Measurements from ENCODE around the gene FUS.
"Not testable (repeated sequence)": the region's sequence is repeated elsewhere in the genome, so short reads cannot be mapped to it uniquely, and the experiment has no call there.

The FUS gene

DNA sequence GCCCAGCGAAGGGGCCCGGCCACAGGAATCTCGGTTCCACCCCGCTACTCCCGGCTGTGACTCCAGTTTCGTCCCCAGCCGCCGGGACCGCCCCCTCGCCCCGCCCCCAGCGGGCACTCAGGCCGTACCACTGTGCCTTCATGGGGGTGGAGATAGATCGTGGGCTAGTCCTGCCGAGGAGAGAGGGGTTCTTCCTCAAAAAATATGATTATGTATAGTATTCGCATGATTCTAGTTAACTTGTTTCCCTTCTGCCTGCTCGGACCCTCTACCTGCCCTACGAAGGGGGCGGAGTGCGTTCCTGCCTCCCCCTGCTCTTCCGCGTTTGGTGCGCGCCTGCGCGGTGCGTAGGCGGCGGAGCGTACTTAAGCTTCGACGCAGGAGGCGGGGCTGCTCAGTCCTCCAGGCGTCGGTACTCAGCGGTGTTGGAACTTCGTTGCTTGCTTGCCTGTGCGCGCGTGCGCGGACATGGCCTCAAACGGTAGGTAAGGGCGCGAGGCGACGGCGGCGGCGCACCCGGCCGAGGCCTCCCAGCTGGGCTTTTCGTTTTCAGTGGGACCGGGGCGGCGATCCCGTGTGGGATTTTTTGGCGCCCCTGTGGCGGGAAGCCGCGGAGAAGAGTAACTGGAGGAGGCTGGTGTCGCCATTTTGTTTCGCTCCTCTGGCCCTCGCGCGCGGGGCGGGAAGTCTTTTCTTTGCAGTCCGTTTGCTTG, at the start of gene FUS:
TSS of gene FUS (plus strand) at position 393 of the 713 bp plus-strand sequence. CDS start at position 469, 76 bp downstream.
- Mint-ChIP-seq H3K27me3 (no peaks in the 10 kb centered on the region), H3K36me3 (ENCODE audit: low read depth) (peaks cover 48% of the 10 kb centered on the region), H3K27ac (peak within 1 kb of the TSS; percentile 99), H3K9me3 (no peaks in the 10 kb centered on the region), H3K4me3 (peak within 1 kb of the TSS; percentile 91), H3K4me1 (ENCODE audit: low read depth) (peaks cover 70% of the 10 kb centered on the region)

DNA sequence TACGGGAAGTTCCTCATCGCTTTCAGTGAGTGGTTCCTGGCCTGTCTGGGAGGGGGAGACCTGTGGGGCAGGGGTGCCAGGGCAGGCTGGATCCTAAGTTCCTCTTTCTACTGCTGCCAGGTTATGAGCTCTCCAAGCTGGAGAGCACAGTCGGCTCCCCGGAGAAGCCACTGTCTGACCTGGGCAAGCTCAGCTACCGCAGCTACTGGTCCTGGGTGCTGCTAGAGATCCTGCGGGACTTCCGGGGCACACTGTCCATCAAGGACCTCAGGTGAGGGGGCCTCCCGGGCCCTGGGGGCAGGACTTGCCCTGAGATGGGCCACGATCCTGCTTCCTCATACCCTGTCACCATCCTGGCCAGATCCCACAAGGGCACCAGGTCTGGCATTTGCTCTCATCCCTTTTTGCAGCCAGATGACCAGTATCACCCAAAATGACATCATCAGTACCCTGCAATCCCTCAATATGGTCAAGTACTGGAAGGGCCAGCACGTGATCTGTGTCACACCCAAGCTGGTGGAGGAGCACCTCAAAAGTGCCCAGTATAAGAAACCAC, 49.5 kb upstream of the FUS start:
- Mint-ChIP-seq H3K9me3 (no peaks in the 10 kb centered on the region), H3K4me1 (ENCODE audit: low read depth) (no peaks in the 10 kb centered on the region), H3K4me3 (no peak overlapping the region), H3K27ac (no peak overlapping the region), H3K27me3 (no peaks in the 10 kb centered on the region), H3K36me3 (ENCODE audit: low read depth) (peaks cover 27% of the 10 kb centered on the region)

DNA sequence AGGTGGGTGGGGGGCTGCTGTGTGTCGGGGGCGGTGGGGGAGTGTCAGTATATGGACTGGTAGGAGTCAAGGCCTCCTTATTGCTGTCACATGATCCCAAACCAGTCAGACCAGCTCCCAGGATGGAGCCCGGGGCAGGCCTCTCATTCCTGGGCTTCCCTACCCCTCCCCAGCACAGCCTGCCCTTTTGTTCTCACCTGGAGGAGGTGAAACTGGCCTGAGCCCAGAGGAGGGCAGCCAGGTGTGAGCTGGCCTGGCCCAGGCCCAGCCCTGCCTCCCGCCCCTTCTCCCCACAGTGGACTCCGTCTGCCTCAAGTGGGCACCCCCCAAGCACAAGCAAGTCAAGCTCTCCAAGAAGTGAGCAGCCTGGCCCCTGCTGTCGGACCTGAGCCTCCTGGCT, 49.0 kb upstream of the FUS start:
- Mint-ChIP-seq H3K36me3 (ENCODE audit: low read depth) (peaks cover 27% of the 10 kb centered on the region), H3K4me1 (ENCODE audit: low read depth) (no peaks in the 10 kb centered on the region), H3K27ac (no peak overlapping the region), H3K27me3 (no peaks in the 10 kb centered on the region), H3K4me3 (no peak overlapping the region), H3K9me3 (no peaks in the 10 kb centered on the region)

DNA sequence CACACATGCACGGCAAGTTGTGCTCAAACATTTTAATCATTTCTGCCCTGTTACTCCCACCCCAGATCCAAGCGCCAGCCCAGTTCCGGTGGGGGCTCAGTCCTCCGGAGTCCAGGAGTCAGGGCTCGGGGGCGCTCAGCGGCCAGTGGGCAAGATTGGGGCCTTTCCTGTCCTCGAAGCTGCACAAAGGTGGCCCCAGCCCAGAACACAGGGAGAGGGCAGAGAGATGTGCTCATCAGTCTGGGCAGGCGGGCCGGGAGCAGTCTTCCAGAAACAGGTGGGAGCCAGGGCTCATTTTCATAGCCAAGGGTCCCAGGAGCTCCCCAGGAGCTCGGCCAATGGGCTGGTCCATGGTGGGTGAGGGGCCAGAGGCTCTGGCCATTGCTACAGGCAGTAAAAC, 48.5 kb upstream of the FUS start:
- no peaks in the 10 kb centered on the region for H3K9me3 Mint-ChIP-seq
- H3K4me1 Mint-ChIP-seq (ENCODE audit: low read depth): no peaks in the 10 kb centered on the region
- H3K4me3 Mint-ChIP-seq: no peak overlapping the region
- H3K27ac Mint-ChIP-seq: no peak overlapping the region
- H3K27me3 Mint-ChIP-seq: no peaks in the 10 kb centered on the region
- H3K36me3 Mint-ChIP-seq (ENCODE audit: low read depth): peaks cover 24% of the 10 kb centered on the region

DNA sequence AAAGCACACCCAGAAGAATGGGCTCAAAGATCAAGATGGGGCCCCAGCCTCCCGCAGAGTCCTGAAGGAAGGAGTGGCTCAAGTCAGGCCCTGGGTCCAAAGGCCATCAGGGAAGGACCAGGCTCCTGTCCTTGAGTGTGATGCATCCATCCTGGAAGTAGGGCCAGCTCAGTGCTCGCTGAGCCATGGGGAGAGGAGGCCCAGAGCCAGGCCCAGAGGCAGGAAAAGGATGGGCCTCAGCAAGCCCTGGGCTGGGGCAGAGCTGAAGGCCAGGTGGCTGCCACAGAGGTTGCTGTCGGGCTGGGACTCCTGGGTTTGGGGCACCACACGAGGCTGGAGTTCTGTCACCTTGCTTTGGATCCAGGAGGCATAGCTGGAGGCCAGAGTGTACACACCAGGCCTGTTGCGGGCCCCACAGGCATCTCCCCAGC, 48.1 kb upstream of the FUS start:
- H3K4me1 Mint-ChIP-seq (ENCODE audit: low read depth): no peaks in the 10 kb centered on the region
- no peak overlapping the region for H3K4me3 Mint-ChIP-seq
- H3K27me3 Mint-ChIP-seq: no peaks in the 10 kb centered on the region
- H3K27ac Mint-ChIP-seq: no peak overlapping the region
- no peaks in the 10 kb centered on the region for H3K9me3 Mint-ChIP-seq
- peaks cover 23% of the 10 kb centered on the region for H3K36me3 Mint-ChIP-seq (ENCODE audit: low read depth)

DNA sequence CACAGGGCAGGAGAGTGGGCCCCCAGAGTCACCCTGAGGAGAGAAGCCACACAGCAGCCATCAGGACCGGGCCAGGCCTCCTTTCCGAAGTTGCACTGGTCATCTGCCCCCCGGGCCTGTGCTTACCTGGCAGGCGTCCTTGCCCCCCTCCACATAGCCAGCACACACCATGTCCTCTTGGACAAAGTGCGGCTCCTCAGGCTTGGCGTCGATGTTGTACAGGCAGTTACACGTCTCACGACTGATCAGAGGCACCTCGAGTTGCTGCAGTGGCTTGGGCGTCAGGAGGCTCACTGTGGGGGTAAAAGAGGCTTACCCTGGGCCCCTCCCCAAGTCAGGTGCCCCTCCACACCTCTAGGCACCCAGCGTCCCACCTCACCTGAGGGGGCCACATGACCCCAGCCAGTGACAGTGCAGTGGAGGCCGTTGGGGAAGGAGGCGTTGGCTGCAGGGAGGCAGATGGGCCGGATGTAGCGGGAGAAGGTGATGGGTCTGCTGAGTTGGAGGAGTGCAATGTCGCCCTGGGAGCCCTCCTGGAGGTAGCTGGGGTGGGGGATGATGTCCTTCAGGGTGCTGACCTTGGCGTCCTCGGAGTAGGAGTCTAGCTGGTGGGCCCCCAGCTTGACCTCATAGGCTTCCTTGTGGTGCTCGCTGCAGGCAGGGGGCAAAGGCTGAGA, 47.5 kb upstream of the FUS start:
- H3K27ac Mint-ChIP-seq: no peak overlapping the region

DNA sequence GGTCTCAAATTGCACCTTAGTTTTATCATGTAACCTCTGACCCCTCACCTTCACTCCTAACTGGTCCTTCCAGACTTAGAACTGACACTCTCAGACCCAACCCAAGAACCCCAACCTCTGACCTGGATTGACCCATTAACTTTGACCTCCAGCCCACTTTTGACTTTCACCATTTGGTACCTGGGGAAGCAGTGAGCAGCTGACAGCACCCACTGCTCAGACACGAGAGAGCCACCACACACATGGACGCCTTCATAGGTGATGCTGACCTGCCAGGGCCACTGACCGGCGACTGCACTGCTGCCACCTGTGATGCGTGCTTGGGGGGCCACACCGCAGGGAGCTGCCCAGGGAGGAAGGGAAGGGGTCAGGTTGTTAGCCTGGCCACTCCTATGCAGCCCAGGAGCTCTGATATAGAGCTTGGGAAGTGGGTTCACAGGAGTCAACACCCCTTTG, 46.9 kb upstream of the FUS start:
- no peak overlapping the region for H3K27ac Mint-ChIP-seq
- no peak overlapping the region for H3K4me3 Mint-ChIP-seq
- H3K36me3 Mint-ChIP-seq (ENCODE audit: low read depth): peaks cover 18% of the 10 kb centered on the region
- H3K9me3 Mint-ChIP-seq: no peaks in the 10 kb centered on the region
- H3K4me1 Mint-ChIP-seq (ENCODE audit: low read depth): no peaks in the 10 kb centered on the region
- no peaks in the 10 kb centered on the region for H3K27me3 Mint-ChIP-seq

More for the DNA sequence above, 47.5 kb upstream of the FUS start:
- Mint-ChIP-seq H3K4me1 (ENCODE audit: low read depth) (no peaks in the 10 kb centered on the region), H3K4me3 (no peak overlapping the region), H3K27me3 (no peaks in the 10 kb centered on the region), H3K9me3 (no peaks in the 10 kb centered on the region), H3K36me3 (ENCODE audit: low read depth) (peaks cover 23% of the 10 kb centered on the region)

DNA sequence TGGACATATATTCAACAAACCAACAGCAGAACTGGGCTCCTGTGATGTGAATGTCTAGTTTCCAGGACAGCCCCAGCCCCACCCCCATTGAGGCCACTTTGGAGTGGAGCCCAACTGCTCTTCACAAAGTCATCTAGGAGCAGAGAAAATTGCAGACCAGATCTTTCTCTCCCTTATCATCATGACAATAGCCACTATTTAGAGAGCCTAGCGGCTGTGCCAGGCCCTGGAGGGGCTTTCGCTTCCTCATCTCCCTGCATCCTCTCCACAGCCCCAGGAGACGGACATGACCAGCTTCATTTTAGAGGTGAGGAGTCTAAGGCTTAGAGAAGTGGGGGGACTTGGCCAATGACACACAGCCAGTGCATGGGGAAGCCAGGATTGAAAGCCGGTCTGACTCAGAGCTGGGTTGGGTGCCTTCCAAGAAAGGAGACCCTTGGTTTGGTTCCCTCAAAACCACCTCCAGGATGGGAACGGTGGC, 45.8 kb upstream of the FUS start:
- Mint-ChIP-seq H3K27me3 (no peaks in the 10 kb centered on the region), H3K4me1 (ENCODE audit: low read depth) (no peaks in the 10 kb centered on the region), H3K9me3 (no peaks in the 10 kb centered on the region), H3K27ac (no peak overlapping the region), H3K4me3 (no peak overlapping the region), H3K36me3 (ENCODE audit: low read depth) (peaks cover 14% of the 10 kb centered on the region)

DNA sequence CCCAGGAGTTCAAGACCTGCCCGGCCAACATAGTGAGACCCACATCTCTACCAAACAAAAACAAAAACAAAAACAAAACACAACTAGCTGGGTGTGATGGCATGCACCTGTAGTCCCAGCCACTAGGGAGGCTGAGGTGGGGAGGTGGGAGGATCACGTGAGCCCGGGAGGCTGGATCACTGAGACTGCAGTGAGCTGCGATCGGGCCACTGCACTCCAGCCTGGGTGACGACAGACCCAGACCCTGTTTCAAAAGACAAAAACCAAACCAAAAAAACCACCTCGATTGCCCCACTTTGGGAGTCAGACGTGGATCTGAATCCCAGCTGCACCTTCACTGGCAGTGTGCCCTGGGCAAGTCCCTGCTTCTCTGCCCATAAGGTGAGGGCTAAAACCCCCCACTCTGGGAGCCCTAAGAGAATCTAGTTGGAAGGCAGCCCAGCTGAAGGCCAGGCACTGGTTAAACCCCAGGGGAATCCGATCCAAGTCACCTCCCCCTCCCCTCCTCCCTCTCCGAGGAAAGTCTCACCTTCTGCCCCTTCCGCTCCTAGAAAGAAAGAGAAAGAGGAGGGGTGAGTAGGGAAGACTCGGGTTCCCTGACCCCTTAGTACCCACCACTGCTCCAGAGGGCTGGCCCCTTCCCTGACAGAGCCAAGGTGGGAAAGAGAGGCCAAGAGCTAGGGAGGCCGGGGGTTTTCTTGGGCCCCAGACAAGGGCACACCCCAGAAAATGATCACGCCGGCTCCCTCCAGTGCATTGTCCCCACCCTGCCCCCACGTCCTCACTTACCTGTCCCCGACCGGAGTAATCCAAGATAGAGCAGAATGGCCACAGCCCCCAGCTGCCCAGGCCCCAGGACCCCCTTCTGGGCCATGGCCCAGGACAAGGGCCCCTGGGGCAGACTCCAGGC, 45.1 kb upstream of the FUS start:
- H3K36me3 Mint-ChIP-seq (ENCODE audit: low read depth): peaks cover 13% of the 10 kb centered on the region
- no peaks in the 10 kb centered on the region for H3K4me1 Mint-ChIP-seq (ENCODE audit: low read depth)
- no peak overlapping the region for H3K27ac Mint-ChIP-seq
- no peaks in the 10 kb centered on the region for H3K27me3 Mint-ChIP-seq
- H3K4me3 Mint-ChIP-seq: no peak overlapping the region
- H3K9me3 Mint-ChIP-seq: no peaks in the 10 kb centered on the region

DNA sequence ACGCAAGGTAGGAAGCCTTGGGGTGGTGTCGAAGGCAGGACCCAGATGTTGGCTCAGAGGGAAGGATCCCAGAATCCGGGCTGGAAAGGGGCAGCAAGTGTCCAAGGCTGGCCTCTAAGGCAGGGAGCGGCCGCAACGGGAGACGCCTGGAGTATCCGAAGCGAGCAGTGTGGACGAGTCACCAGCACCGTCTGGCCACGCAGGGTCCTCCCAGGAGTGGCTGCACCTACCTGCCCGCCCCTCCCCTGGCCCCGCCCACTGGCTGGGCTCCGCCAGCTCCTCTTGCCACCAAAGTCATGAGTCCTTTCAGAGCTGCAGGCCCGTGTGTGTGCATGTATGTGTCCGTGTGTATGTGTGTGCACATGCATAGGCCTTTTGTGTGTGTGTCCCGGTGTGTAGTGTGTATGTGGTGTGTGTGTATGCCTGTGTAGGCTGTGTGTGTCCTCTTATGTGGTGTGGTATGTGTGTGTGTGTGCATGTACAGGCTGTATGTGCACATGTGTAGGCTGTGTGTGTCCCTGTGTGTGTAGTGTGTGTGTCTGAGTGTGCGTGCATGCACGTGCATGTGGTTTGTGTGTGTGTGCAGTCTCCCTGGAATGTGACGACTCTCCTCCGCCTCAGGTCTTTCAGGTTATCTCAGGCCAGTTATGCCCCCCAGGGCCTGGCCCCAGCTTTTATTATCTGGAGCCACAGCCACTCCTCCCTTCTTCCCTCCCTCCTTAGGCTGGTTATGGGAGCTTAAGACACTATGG, 44.2 kb upstream of the FUS start, which contains the start of gene PRSS8:
TSS of gene PRSS8 (minus strand) at position 193 of the 752 bp plus-strand sequence. CDS start 229 bp downstream, outside the sequence.
- Mint-ChIP-seq H3K36me3 (ENCODE audit: low read depth) (peaks cover 9% of the 10 kb centered on the region), H3K4me1 (ENCODE audit: low read depth) (peaks cover 2% of the 10 kb centered on the region)

DNA sequence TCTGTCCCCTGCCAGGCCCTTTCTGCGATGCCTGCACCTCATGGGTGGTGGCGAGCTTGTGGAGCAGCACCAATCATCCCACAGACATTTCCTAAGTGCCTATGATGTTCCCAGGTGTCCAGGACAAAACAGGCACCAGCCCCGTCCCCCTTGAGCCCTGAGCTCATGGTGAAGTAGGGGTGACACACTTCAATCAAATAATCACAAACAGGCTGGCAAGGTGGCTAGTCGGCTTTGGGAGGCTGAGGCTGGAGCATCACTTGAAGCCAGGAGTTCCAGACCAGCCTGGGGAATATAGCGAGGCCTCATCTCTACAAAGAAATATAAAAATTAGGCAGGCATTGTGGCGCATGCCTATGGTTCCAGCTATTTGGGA, 43.7 kb upstream of the FUS start:
- Mint-ChIP-seq H3K27me3 (no peaks in the 10 kb centered on the region), H3K4me1 (ENCODE audit: low read depth) (peaks cover 4% of the 10 kb centered on the region), H3K36me3 (ENCODE audit: low read depth) (peaks cover 9% of the 10 kb centered on the region), H3K27ac (no peak overlapping the region), H3K9me3 (no peaks in the 10 kb centered on the region), H3K4me3 (no peak overlapping the region)

More for the DNA sequence above, 44.2 kb upstream of the FUS start, which contains the start of gene PRSS8:
- Mint-ChIP-seq H3K4me3 (no peak within 1 kb of the TSS), H3K27me3 (no peaks in the 10 kb centered on the region), H3K9me3 (no peaks in the 10 kb centered on the region), H3K27ac (no peak within 1 kb of the TSS)

DNA sequence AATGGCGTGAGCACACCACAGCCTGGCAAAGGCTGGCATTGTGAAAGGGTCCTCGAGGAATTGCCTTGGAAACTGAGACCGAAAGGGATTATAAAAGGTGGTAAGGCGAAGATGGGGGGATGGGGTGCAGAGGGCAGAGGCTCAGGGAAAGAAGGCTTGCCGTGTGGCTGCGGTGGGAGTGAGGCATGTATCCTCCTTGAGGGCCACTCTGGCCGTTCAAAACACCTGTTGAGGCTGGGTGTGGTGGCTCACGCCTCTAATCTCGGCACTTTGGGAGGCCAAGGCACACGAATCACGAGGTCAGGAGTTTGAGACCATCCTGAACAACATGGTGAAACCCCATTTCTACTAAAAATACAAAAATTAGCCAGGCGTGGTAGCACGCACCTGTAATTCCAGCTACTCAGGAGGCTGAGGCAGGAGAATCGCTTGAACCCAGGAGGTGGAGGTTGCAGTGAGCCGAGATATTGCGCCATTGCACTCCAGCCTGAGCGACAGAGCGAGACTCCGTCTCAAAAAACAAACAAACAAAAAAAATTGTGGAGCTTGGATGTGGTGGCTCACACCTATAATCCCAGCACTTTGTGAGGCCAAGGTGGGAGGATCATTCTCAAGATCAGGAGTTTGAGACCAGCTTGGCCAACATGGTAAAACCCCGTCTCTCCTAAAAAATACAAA, 43.0 kb upstream of the FUS start:
- not testable (repeated sequence) for H3K9me3 Mint-ChIP-seq; H3K36me3 Mint-ChIP-seq (ENCODE audit: low read depth)

DNA sequence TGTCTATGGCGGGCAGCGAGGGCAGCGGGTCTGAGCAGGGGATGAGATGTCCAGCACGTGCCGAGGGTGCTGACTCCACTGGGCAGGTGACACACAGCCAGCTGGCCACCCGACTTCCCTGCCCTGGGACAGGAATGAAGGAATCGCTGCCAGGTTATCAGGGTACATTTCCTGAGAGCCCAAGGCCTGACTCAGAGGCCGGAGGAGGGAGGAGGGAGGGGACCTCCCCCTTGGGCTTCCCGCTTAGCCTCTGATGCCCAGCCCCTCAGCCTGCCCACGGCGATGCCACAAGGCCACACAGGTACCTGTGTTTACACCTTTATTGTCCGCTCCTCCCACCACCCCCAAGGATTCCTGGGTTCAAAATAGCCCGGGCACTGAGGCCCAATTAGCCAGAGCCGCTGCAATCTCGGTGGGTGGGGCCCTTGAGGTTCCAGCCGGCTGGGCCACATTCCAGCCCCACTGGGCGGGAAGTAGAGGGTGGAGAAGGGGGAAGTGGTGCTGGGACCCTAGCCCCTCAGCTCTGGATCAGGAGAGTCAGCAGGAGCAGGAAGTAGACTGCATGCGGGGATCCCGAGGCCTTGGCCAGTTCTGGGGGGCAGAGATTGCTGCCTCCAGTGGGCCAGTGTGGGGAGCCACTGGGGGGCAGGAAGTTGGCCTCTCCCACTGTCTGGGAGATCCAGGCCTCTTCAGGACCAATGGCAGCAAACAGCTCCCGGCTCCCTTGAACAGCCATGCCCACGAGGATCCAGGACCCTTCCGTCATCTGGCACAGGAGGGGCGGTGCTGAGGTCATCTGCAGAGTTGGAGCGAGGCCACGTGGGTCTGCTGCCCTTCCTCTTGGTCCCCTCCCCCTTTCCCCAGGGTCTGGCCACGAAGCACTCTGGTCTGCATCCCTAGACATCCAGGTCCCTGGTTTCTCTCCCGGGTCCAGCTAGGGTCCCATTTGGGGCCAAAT, 41.0 kb upstream of the FUS start:
- Mint-ChIP-seq H3K36me3 (ENCODE audit: low read depth) (no peaks in the 10 kb centered on the region), H3K27me3 (no peaks in the 10 kb centered on the region), H3K27ac (no peak overlapping the region), H3K4me1 (ENCODE audit: low read depth) (peaks cover 12% of the 10 kb centered on the region), H3K4me3 (no peak overlapping the region), H3K9me3 (no peaks in the 10 kb centered on the region)

More for the DNA sequence above, 43.0 kb upstream of the FUS start:
- H3K4me3 Mint-ChIP-seq; H3K27ac Mint-ChIP-seq; H3K4me1 Mint-ChIP-seq (ENCODE audit: low read depth); H3K27me3 Mint-ChIP-seq: not testable (repeated sequence)

All from stimulated activated naive CD8-positive, alpha-beta T cell treated with anti-CD3 and anti-CD28 coated beads, Interleukin-15, Interleukin-2, amounts not matched to agents 100 ng/mL and 50 ng/mL, for 24 hours (primary cell).